ENCODE results near the gene CRTAC1.

The CRTAC1 gene

GRCh38 chr10:97925308-97925938, 105.0 kb downstream of the CRTAC1 start:
- no peak for DNase-seq (ENCODE audit: low read depth in 4 of 4, low spot score in 1 of 4)

DNA sequence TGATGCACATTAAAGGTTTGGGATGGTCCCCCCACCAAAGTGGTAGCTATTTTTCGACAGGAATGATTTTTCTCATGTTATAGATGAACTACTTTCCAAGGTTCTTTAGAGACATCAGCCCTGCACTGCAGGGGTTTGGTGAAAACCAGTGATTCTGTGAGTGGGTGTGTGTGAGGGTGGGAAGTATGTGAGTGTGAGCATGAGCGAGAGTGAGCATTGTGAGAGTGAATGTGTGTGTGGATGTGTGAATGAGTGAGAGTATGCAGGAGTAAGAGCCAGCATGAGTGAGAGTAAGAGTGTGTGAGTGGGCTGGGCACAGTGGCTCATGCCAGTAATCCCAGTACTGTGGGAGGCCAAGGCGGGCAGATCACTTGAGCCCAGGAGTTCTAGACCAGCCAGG, 105.7 kb downstream of the CRTAC1 start:
- DNase-seq (ENCODE audit: low read depth in 4 of 4, low spot score in 1 of 4), result no peak

GRCh38 chr10:97923476-97923875, 106.9 kb downstream of the CRTAC1 start:
- DNase-seq (ENCODE audit: low read depth in 4 of 4, low spot score in 1 of 4), result no peak

DNA sequence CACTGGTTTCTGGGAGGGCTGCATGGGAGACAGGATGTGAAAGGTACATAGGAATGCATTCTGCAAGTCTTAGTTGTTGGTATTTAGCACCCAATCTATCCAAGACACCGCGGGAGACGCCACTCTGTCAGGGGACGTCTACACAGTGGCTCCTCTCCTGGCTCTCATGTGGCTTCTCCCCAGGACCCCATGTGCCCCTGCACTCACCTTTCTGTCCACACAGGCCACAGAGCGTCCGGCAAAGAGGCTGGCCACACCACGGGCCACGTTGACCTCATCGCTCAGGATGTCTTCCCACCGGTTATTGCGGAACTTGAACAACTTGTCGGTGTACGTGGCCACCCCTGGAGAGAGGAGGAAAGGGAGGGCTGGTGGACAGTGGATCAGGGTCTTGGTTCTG, 107.4 kb downstream of the CRTAC1 start:
- no peak for DNase-seq (ENCODE audit: low read depth in 4 of 4, low spot score in 1 of 4)

DNA sequence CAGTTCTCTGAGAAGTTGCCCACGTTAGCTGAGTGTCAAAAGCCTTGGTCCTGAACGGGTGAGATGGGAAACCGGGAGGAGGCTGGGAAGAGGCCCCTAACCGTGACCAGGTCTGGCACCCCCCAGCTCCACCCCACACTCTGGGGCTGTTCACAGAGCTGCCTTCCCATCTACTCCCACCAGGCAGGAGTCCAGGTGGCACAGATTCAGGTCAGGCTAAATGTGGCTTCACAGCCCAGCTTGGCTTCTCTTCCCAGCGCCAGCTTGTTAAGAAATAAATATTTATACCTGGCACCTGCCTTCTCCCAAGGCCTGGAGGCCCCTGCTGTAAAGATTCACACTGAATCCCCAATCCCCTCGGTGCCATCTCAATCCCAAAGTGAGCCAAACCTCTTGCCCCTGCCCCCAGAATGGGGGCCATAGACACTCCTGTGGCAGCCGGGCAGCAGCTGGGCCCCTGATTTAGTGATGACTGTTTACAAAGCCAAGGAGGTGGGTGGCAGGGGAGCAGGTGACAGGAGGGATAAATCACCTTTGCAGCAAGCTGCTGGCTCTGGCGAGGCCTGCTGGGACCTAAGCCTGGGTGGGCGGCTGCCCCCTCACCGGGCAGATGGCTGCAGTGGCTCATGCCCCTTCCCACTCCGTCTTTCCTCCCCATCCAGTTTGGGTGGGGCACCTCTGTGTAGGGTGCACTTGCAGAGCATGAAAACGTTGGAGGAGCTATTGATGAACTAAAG, 108.2 kb downstream of the CRTAC1 start:
- DNase-seq (ENCODE audit: low read depth in 4 of 4, low spot score in 1 of 4), result no peak

DNA sequence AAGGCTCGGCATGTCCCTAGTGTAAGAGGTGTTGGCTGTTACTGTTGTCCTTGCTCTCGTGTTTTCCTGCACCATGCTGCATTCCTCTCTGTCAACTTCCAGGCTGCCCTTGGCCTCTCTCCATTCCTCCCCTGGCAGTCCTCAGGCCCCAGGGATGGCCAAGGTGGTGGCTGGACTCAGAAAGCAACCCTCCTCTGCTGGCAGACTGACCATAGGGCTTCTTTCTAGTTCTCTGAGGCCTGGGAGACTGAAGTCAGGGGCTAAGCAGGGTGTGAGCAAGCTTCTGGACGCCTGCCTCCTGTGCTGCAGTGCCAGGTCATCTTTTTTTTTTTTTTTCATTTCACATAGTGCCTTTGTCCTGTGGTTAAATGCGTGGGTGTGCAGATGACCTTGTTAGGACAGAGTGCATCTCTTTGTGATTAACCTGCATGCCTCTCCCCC, 108.8 kb downstream of the CRTAC1 start:
- no peak for DNase-seq (ENCODE audit: low read depth in 4 of 4, low spot score in 1 of 4)

DNA sequence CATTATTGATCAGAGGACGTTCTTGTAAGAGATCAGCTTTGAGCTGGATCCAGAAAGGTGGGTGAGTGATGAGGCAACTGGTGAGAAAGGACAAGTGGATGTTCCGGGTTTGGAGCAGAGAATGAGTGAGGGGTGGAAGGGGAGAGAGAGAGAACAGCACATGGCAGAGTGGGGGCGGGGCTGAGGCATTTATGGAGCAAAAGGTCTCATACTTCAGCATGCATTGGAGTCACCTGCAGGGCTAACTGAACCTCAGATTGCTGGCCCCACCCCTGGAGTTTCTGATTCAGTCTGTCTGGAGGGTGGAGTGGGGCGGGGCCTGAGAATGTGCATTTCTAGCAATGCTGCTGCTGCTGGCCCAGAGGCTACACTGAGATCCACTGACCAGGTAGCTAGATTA, 109.6 kb downstream of the CRTAC1 start:
- DNase-seq (ENCODE audit: low read depth in 4 of 4, low spot score in 1 of 4), result no peak

- DNase-seq (ENCODE audit: low read depth in 4 of 4, low spot score in 1 of 4), result no peak
Observed at GRCh38 chr10:97919012-97919411, 111.4 kb downstream of the CRTAC1 start.

DNA sequence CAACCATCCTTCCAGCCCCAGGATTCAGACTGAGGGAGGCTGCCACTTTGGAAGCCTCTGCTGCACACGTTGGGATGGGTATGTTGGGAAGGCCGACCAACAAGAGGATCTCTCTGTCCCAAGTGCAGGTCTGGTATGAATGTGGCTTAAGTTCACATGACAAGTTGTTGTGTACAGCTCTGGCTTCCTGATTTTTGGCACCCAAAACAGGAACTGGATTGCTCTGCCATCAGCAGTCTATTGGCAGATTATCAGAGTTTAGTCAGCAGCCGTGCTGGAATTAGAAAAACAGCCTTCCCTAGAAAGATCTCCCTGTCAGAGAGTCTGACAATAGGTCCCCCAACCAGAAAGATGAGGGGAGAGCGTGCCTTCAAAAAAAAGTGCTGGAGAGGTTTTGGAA, 113.8 kb downstream of the CRTAC1 start:
- no peak for DNase-seq (ENCODE audit: low read depth in 4 of 4, low spot score in 1 of 4)

- no peak for DNase-seq (ENCODE audit: low read depth in 4 of 4, low spot score in 1 of 4)
Observed at GRCh38 chr10:97915346-97916131, 114.9 kb downstream of the CRTAC1 start.

DNA sequence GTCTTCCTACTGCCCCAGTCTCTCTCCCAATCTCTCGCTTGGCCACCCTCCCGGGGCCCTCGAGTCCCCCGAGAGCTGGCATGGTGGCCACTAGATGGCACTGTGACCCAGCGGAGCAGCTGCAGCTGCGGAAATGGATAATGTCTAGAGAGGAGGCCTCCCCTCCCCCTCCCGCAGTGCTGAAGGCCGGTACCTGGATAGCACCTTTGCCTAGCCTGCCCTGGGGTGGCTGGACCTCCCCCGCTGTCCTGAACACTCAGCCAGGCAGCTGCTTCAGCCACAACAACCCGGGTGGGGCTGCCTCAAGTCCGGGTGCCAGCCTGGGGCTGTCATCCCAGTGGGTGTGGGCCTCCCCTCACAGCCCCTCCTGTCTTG, 115.6 kb downstream of the CRTAC1 start:
- peak; percentile 58 to 76 (median 71) for DNase-seq (ENCODE audit: low read depth in 4 of 4, low spot score in 1 of 4)

- DNase-seq (ENCODE audit: low read depth in 4 of 4, low spot score in 1 of 4), result no peak
Observed at GRCh38 chr10:97914171-97914836, 116.1 kb downstream of the CRTAC1 start.

DNA sequence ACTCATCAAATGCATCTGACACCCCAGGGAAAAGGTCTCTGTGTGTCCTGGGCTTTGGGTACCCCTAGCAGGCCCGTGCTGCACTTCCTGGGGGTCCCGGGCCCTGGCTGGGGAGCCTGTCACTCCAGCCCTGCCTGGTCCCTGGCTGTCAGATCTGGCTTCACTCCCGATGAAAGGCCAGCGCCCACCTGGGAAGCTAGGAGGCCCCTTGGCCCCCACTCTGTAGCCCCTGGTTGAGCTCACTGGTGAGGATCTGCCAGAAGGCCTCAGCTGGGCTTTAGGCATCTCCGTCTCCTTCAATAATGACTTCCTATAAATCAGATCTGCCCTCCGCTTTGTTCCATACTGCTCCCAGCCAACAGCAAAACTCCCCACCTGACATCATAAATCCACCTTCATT, 116.8 kb downstream of the CRTAC1 start:
- no peak for DNase-seq (ENCODE audit: low read depth in 4 of 4, low spot score in 1 of 4)

DNA sequence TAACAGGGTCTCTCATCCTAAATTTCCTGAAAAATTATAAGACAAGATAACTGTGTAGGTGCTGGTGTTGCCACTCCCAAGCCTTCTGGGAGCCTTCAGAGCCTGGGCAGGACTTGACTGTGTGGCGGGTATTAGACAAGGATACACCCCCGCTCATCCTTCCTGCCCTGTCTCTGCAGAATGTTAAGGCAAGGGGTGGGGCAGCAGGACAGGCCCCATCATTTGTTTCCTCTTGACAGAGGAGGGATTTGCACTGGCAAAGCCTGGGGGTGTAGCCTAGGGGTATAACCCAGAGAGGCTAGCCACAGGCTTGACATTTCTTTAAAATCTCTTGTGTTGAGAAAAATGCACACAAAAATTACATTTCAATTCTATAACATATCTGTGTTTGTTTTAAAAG, 117.2 kb downstream of the CRTAC1 start:
- DNase-seq (ENCODE audit: low read depth in 4 of 4, low spot score in 1 of 4), result no peak

DNA sequence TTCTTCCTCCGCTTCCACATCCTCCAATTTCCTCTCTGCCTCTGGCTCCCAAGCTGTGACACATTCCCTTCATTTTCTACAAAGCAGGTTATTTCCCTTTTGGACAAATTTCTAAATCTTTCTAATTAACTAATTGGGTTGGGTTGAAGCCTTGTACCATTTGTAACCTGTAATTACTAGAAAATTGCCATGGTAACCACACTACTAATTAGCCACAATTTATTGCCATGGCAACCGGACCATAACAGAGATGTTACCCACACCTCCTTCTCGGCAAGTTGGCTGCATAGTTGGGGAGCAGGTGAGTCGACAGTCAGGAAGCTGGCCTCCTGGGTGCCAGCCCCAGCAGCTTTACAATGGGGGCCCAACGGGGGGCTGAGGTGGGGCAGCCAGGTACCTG, 119.2 kb downstream of the CRTAC1 start:
- DNase-seq (ENCODE audit: low read depth in 4 of 4, low spot score in 1 of 4), result no peak

DNA sequence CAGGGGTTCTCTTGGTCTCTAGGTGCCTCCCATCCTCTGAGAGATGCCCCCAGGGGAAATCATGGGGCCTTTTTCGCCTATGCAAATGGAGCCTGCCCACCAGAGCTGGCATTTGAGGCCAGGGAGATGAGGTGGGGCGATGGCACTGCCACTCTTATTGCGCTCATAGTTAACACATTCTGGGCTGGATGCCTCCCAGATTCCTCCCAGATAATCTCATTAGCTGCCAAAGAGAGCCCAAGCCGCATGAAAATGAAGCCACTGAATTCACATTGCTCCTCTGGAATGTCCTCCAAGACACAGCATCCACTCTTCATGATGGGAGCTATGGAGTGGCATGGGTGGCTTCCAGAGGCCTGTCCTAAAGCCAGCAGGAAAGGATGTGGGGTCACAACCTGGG, 119.8 kb downstream of the CRTAC1 start:
- DNase-seq (ENCODE audit: low read depth in 4 of 4, low spot score in 1 of 4), result no peak

- DNase-seq (ENCODE audit: low read depth in 4 of 4, low spot score in 1 of 4), result no peak
Observed at GRCh38 chr10:97907830-97908229, 122.6 kb downstream of the CRTAC1 start.

GRCh38 chr10:97907211-97907610, 123.2 kb downstream of the CRTAC1 start:
- no peak for DNase-seq (ENCODE audit: low read depth in 4 of 4, low spot score in 1 of 4)

GRCh38 chr10:97905276-97905675, 125.1 kb downstream of the CRTAC1 start:
- no peak for DNase-seq (ENCODE audit: low read depth in 4 of 4, low spot score in 1 of 4)

- no peak for DNase-seq (ENCODE audit: low read depth in 4 of 4, low spot score in 1 of 4)
Observed at GRCh38 chr10:97904576-97904975, 125.8 kb downstream of the CRTAC1 start.

- DNase-seq (ENCODE audit: low read depth in 4 of 4, low spot score in 1 of 4), result no peak
Observed at GRCh38 chr10:97904018-97904381, 126.4 kb downstream of the CRTAC1 start.
